ENCODE results near the gene NOSTRIN.

GRCh38 chr2:168805615-168806014 is 3.2 kb downstream of the NOSTRIN start:
- TF ChIP-seq EP300 (IDR thresholded peaks at IDR 0.05), result no peak
- no peak for TF ChIP-seq CTCF (IDR thresholded peaks at IDR 0.05)
- TF ChIP-seq POLR2AphosphoS5 (IDR thresholded peaks at IDR 0.05), result no peak

All from gastroesophageal sphincter (tissue), 3 donors.